Esophagus squamous epithelium (tissue), 4 donors: ENCODE data around the gene CHMP5.

ENCODE experiments used
- CTCF ChIP-seq, 6 experiments: fragments of 450-650 bp in 4 of 6; fragments of 200-600 bp in 2 of 6; sonication (generic) in 2 of 6; IDR thresholded peaks; one replicate each; pipeline ENCODE4 v1.5.1; 2016 to 2019; ENCODE audit warnings: antibody characterized with exemption in 6 of 6, mild to moderate bottlenecking in 4 of 6, moderate library complexity in 4 of 6
- POLR2A ChIP-seq, 4 donors: fragments of 450-650 bp; IDR thresholded peaks; one replicate each; pipeline ENCODE4 v1.6.1; 2017; ENCODE audit warnings: antibody characterized with exemption in 4 of 4, mild to moderate bottlenecking in 4 of 4, moderate library complexity in 3 of 4

GRCh38 chr9:33329979-33330378 is 65.1 kb downstream of the CHMP5 start:
- TF ChIP-seq CTCF (IDR thresholded peaks at IDR 0.05) (no peak), POLR2A (IDR thresholded peaks at IDR 0.05) (no peak)
